H1 (cell line): ENCODE results near the gene CDCA7L. TPM values are rescaled to one million over a fixed set of nuclear protein-coding genes. Genes with fewer than 3 reads are reported as not detected.

Source experiments
- CTCF ChIA-PET: fragments of 300-600 bp; sonication (Branson Sonifier 250); formaldehyde crosslinking; loops from one replicate; lab custom pipeline; 2021; ENCODE audit not compliant: partially characterized antibody; lab: Charles Lee
- POLR2A ChIA-PET: fragments of 300-600 bp; sonication (Branson Sonifier 250); formaldehyde crosslinking; loops from one replicate; lab custom pipeline; 2021; ENCODE audit warnings: inconsistent platforms; ENCODE audit not compliant: partially characterized antibody; lab: Charles Lee
- DNase-seq, 2 experiments: peaks; one replicate each; pipeline versions ENCODE4 v3.0.0 to v3.0.0-alpha.2; 2010 to 2022; ENCODE audit warnings: low spot score in 2 of 2, low read depth in 1 of 2, mixed read lengths in 1 of 2
- FAIRE-seq: peaks from 2 replicates; lab custom pipeline; 2011; peaks lifted over from hg19 to GRCh38; lab: Jason Lieb, UNC
- H2AFZ ChIP-seq: 2 replicates; pipeline ENCODE4 v1.8.1; 2012; ENCODE audit warnings: low read length, inconsistent platforms
- H2AK5ac ChIP-seq: 2 replicates; pipeline ENCODE4 v1.6.1; 2013; ENCODE audit warnings: low read depth, low read length
- H2BK120ac ChIP-seq: replicated peaks from 2 replicates; pipeline ENCODE3; 2013; ENCODE audit warnings: low read depth, low read length, inconsistent platforms
- H2BK12ac ChIP-seq: 2 replicates; pipeline ENCODE4 v1.6.1; 2013; ENCODE audit warnings: low read depth, low read length
- H2BK15ac ChIP-seq: 2 replicates; pipeline ENCODE4 v1.6.1; 2013; ENCODE audit warnings: low read length
- H2BK20ac ChIP-seq: 2 replicates; pipeline ENCODE4 v1.6.1; 2013; ENCODE audit warnings: low read length
- H2BK5ac ChIP-seq: 2 replicates; pipeline ENCODE4 v1.6.1; 2013; ENCODE audit warnings: low read depth, low read length
- H3K14ac ChIP-seq: 2 replicates; pipeline ENCODE4 v1.6.1; 2013; ENCODE audit warnings: inconsistent platforms; ENCODE audit not compliant: insufficient read length
- H3K18ac ChIP-seq: 2 replicates; pipeline ENCODE4 v1.6.1; 2013; ENCODE audit warnings: low read length; ENCODE audit errors: extremely low read depth
- H3K23ac ChIP-seq: 2 replicates; pipeline ENCODE4 v1.6.1; 2013; ENCODE audit warnings: inconsistent platforms; ENCODE audit not compliant: insufficient read length
- H3K23me2 ChIP-seq: 2 replicates; pipeline ENCODE4 v1.6.1; 2013; ENCODE audit warnings: low read depth, low read length
- H3K27ac ChIP-seq: 2 replicates; pipeline ENCODE4 v1.6.1; 2011; ENCODE audit warnings: low read depth, low read length, inconsistent platforms
- H3K27me3 ChIP-seq, 4 experiments: replicated peaks in 1 of 4; 1 replicate in 1 of 4; 2 replicates in 3 of 4; pipeline versions ENCODE4 v1.6.1 to v1.8.1; 2011 to 2013; ENCODE audit warnings: low read length in 3 of 4, mild to moderate bottlenecking in 3 of 4, inconsistent platforms in 2 of 4, mixed read lengths in 2 of 4, moderate library complexity in 1 of 4; ENCODE audit not compliant: control insufficient read depth in 3 of 4, insufficient read depth in 3 of 4; ENCODE audit errors: extremely low read depth in 1 of 4
- H3K36me3 ChIP-seq, 4 experiments: 2 replicates each; pipeline versions ENCODE4 v1.6.1 to v1.8.1; 2011 to 2013; ENCODE audit warnings: mild to moderate bottlenecking in 4 of 4, low read length in 3 of 4, moderate library complexity in 2 of 4, control low read depth in 1 of 4, inconsistent platforms in 1 of 4; ENCODE audit not compliant: insufficient read depth in 4 of 4, control insufficient read depth in 2 of 4
- H3K4ac ChIP-seq: replicated peaks from 2 replicates; pipeline ENCODE3; 2013; ENCODE audit warnings: low read length, low read depth, mixed read lengths, inconsistent platforms; ENCODE audit not compliant: insufficient read length
- H3K4me1 ChIP-seq, 4 experiments: replicated peaks in 1 of 4; 1 replicate in 1 of 4; 2 replicates in 3 of 4; pipeline versions ENCODE4 v1.6.1 to v1.8.1; 2011 to 2013; ENCODE audit warnings: low read length in 3 of 4, inconsistent platforms in 2 of 4, mixed read lengths in 1 of 4; ENCODE audit not compliant: insufficient read depth in 4 of 4, control insufficient read depth in 3 of 4
- H3K4me2 ChIP-seq, 2 experiments: 2 replicates each; pipeline versions ENCODE4 v1.6.1 to v1.8.1; 2011 to 2013; ENCODE audit warnings: low read depth in 2 of 2, low read length in 2 of 2, control low read depth in 1 of 2, inconsistent platforms in 1 of 2, mild to moderate bottlenecking in 1 of 2; ENCODE audit not compliant: insufficient read depth in 1 of 2
- H3K4me3 ChIP-seq, 4 experiments: fragments of 200-600, 300-600 bp in 1 of 4; sonication (generic), shearing (Covaris generic), sonication (Bioruptor Twin) in 1 of 4; 2 replicates each; pipeline versions ENCODE4 v1.5.1 to v1.8.1; 2011 to 2016; ENCODE audit warnings: low read length in 4 of 4, low read depth in 3 of 4, control low read depth in 2 of 4, inconsistent platforms in 2 of 4, mild to moderate bottlenecking in 2 of 4, mixed read lengths in 1 of 4, moderate library complexity in 1 of 4; ENCODE audit not compliant: insufficient read depth in 2 of 4; ENCODE audit errors: extremely low read depth in 1 of 4
- H3K56ac ChIP-seq: replicated peaks from 2 replicates; pipeline ENCODE3; 2013; ENCODE audit warnings: low read depth, mild to moderate bottlenecking, mixed read lengths, low read length, inconsistent platforms; ENCODE audit not compliant: insufficient read length
- H3K79me1 ChIP-seq: 2 replicates; pipeline ENCODE4 v1.6.1; 2013; ENCODE audit warnings: low read depth, low read length, control low read depth
- H3K79me2 ChIP-seq, 2 experiments: 2 replicates each; pipeline versions ENCODE4 v1.6.1 to v1.8.1; 2012 to 2013; ENCODE audit warnings: low read length in 2 of 2, mild to moderate bottlenecking in 2 of 2, inconsistent platforms in 1 of 2; ENCODE audit not compliant: insufficient read depth in 2 of 2, control insufficient read depth in 1 of 2
- H3K9ac ChIP-seq, 4 experiments: replicated peaks in 1 of 4; 1 replicate in 1 of 4; 2 replicates in 3 of 4; pipeline versions ENCODE4 v1.6.1 to v1.8.1; 2011 to 2013; ENCODE audit warnings: low read depth in 3 of 4, low read length in 3 of 4, control low read depth in 2 of 4, mild to moderate bottlenecking in 2 of 4, moderate library complexity in 2 of 4, inconsistent platforms in 1 of 4; ENCODE audit errors: extremely low read depth in 1 of 4
- H3K9me3 ChIP-seq, 2 experiments: 2 replicates each; pipeline versions ENCODE4 v1.6.1 to v1.8.1; 2012 to 2013; ENCODE audit warnings: mild to moderate bottlenecking in 2 of 2, moderate library complexity in 2 of 2, control low read depth in 1 of 2, inconsistent platforms in 1 of 2, low read depth in 1 of 2, low read length in 1 of 2, mixed read lengths in 1 of 2; ENCODE audit not compliant: insufficient read depth in 2 of 2
- H4K20me1 ChIP-seq, 2 experiments: replicated peaks in 1 of 2; 2 replicates each; pipeline versions ENCODE3 to v1.8.1; 2011 to 2013; ENCODE audit warnings: inconsistent platforms in 2 of 2, low read length in 2 of 2, mild to moderate bottlenecking in 1 of 2; ENCODE audit not compliant: insufficient read depth in 2 of 2, control insufficient read depth in 1 of 2
- H4K5ac ChIP-seq: 2 replicates; pipeline ENCODE4 v1.6.1; 2013; ENCODE audit warnings: low read length, low read depth, mixed read lengths, inconsistent platforms; ENCODE audit not compliant: insufficient read length
- H4K8ac ChIP-seq: 2 replicates; pipeline ENCODE4 v1.8.0; 2013; ENCODE audit warnings: mild to moderate bottlenecking, moderate library complexity, low read length, inconsistent platforms; ENCODE audit not compliant: insufficient read depth; ENCODE audit errors: extremely low read depth
- H4K91ac ChIP-seq: replicated peaks from 2 replicates; pipeline ENCODE3; 2013; ENCODE audit warnings: low read length, mixed read lengths, inconsistent platforms; ENCODE audit not compliant: insufficient read length
- CHD2 ChIP-seq: IDR thresholded peaks from 2 replicates; pipeline ENCODE4 v1.6.1; 2012; ENCODE audit warnings: low read length, improper control_type of control experiment
- WGBS, 2 experiments: shearing (Covaris generic) in 1 of 2; methylation state at CpG; one replicate each; pipeline versions ENCODE4 v1.1.6 to v1.1.7; 2013 to 2015; ENCODE audit warnings: low lambda C conversion rate in 2 of 2, mixed read lengths in 2 of 2, inconsistent platforms in 1 of 2, low coverage in 1 of 2, missing lambda C conversion rate in 1 of 2; ENCODE audit not compliant: insufficient replicate concordance in 2 of 2, insufficient coverage in 1 of 2, insufficient read length in 1 of 2; ENCODE audit errors: extremely low coverage in 1 of 2, missing lambda C conversion rate in 1 of 2; 5-methylcytosine and 5-hydroxymethylcytosine counted together
- polyA plus RNA-seq, 7 experiments: library from polyadenylated mRNA; depleted of rRNA in 3 of 7; stranded (reverse) in 5 of 7; unstranded in 2 of 7; fragments of >200 nt in 5 of 7; fragments of 200-250 nt in 2 of 7; gene quantifications; 1 replicate in 5 of 7; 2 replicates in 1 of 7; 4 replicates in 1 of 7; pipeline versions ENCODE4 v1.2.1 to v1.2.3, GENCODE V29; 2011 to 2013; ENCODE audit warnings: missing spikeins in 2 of 7, mixed read lengths in 2 of 7
- total RNA-seq: library from RNA; stranded (reverse); fragmentation: NEBNext Ultra II Directional; extraction: Animal tissue kit (Norgen Biotek cat#: 25700); gene quantifications from 2 replicates; pipeline ENCODE4 v1.2.1, GENCODE V29; 2021

Gene CDCA7L
- total and polyA plus RNA-seq, 2 of the 8 experiments (the other 6 are each of a cell fraction or from before 2014, with no cell fraction given), result 93.8 to 168 TPM

- H3K23ac ChIP-seq, result no peak overlapping the region
- H2BK5ac ChIP-seq, result no peak overlapping the region
- H4K5ac ChIP-seq, result no peak overlapping the region
- 97% methylated on average over 2 of the region's 2 CpGs; no CpG with 5 or more reads in 1 of the 2 experiments for WGBS, 2 experiments
- no peak overlapping the region for H2AFZ ChIP-seq
- no peak overlapping the region for H3K18ac ChIP-seq
- H2AK5ac ChIP-seq, result no peak overlapping the region
- H4K91ac ChIP-seq, result no peak overlapping the region
- no peaks in the 10 kb centered on the region for H3K23me2 ChIP-seq
- no peaks in the 10 kb centered on the region for H3K36me3 ChIP-seq
- POLR2A ChIA-PET, result no interaction called here
- H2BK120ac ChIP-seq, result no peak overlapping the region
- H3K27me3 ChIP-seq, result no peaks in the 10 kb centered on the region
- no peak overlapping the region for H4K8ac ChIP-seq
- no peak overlapping the region for H3K27ac ChIP-seq
- H3K56ac ChIP-seq, result no peak overlapping the region
- H3K14ac ChIP-seq, result no peak overlapping the region
- no peaks in the 10 kb centered on the region for H3K79me2 ChIP-seq
- H3K79me1 ChIP-seq, result no peaks in the 10 kb centered on the region
- H3K4me2 ChIP-seq, result no peak overlapping the region
- no peak overlapping the region for H3K9ac ChIP-seq
- FAIRE-seq (no peak), DNase-seq (no peak)
- no peak overlapping the region for H2BK15ac ChIP-seq
- no peak overlapping the region for H3K4ac ChIP-seq
- no peaks in the 10 kb centered on the region for H3K9me3 ChIP-seq
- no peaks in the 10 kb centered on the region for H4K20me1 ChIP-seq
- CTCF ChIA-PET, result no interaction called here
- no peak overlapping the region for H3K4me3 ChIP-seq
- no peak overlapping the region for H2BK20ac ChIP-seq
- peaks cover 0 to 3% (median 0%) of the 10 kb centered on the region in 4 experiments; a peak in 3 of 7 replicates for H3K4me1 ChIP-seq
- H2BK12ac ChIP-seq, result no peak overlapping the region
- TF ChIP-seq CHD2, result no peak
Measured at GRCh38 chr7:21887353-21887752, 58.3 kb downstream of the CDCA7L start.
